ENCODE measurements around the gene MED26.

Gene MED26

GRCh38 chr19:16537111-16537510 lies 90.9 kb downstream of the MED26 start:
- no peak for DNase-seq (ENCODE audit: low read depth, low spot score)

- DNase-seq (ENCODE audit: low read depth, low spot score) = no peak
These were observed 91.9 kb downstream of the MED26 start for GRCh38 chr19:16536130-16536529.

DNA sequence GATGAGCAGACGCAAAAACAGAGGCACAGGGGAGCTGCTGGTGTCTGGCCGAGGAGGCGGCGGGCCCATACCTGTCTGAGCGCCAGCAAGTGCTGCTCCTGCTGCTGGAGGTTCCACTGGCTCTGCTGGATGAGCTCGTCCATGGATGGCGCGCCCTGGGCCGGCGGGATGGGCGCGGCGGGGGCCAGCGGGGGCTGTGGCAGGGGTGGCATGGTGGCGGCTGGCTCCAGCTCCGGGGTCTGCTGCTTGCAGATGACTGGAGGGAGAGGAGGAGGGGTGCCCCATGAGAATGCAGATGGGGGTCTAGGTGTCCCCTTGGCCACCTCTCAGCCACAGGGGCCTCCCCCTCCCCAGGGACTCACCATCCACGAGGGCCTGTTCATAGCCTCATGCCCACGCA lies 92.6 kb downstream of the MED26 start:
- no peak for DNase-seq (ENCODE audit: low read depth, low spot score)

DNA sequence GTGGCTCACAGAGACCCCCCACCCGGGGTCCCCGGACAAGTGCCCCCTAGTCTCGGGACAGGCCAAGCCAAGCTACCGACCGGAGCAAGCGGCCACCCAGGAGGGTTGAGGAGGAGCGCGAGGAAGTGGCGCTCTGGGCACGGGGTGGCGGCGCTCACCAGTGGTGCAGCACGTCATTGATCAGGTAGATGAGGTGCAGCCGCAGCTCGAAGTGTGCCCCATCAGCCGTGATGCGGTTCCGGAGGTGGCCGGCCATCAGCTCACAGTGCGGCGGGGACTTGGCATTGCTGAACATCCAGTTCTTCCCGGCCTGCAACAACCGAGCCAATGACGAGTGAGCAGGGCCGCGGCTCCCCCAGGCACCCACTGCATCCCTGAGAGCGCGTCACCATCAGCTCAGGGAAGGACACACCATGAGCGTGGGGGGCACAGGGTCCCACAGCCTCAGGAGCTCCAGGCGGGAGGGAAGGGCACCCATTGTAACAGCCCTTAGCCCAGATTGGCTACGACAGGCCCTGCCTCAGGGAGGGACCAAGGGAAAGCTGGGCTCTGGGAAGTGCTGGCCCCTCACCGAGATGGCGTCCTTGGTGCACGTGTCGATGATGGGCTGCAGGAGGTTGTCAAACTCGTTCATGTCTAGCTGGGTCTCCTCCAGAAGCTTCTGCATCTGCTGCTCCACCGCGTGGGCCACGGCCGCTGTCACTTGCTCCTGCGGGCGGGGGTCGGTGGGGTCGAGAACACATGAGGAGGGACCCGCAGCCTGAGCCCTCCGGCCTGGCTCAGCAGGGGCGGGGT lies 95.4 kb downstream of the MED26 start:
- DNase-seq (ENCODE audit: low read depth, low spot score) = no peak

DNA sequence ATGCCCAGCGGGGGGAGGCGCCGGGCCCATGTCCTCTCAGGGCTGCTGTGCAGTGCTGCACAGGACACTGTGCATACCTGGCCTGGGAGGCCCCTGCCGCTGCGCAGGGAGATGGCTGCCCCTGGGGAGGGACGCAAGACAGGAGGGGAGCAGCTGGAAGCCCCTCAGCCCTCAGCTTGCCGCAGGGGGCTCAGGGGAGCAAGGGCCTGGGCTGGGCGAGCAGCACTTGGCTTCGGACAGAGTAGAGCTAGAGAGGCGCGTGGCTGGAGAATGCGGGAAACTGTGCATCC lies 96.7 kb downstream of the MED26 start:
- no peak for DNase-seq (ENCODE audit: low read depth, low spot score)

DNA sequence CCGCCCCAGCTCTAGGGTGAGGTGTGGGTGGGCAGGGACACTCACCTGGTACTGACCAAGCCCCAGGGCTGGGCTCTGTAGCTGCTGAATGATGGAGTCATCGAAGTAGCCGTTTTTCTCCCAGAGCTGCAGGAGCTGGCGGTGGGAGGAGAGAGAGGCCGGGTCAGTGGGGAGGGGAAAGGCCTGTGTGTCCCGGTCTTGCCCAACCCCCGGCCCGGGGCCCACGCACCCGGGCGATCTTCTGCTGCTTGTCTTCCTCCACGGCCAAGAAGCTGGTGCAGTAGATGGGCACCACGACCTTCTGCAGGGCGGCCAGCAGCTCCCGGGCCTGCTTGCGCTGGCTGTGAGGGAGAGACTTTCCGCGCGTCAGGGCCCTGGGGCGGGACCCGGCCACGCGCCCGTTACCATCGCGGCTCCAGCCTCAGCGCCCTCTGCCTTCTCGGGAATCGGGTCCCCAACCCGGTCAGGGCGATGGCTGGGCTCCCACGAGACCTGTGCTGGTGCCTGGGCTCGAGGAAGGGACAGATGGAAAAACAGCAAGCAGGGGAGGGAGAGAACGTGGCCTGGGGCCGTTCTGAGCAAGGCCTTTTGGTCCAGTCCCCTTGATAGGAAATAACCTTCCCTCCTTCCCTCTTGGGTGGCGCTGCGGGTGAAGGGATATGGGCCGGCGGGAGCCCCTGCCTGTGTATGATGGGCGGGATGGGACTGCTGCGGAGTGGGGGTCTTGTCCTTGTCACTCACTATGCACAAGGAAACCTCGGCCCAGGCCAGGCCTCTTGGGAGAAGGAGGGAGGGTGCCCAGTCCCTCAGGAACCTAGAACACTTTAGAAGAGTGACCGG lies 97.2 kb downstream of the MED26 start:
- no peak for DNase-seq (ENCODE audit: low read depth, low spot score)

- DNase-seq (ENCODE audit: low read depth, low spot score) = no peak
These were observed 98.4 kb downstream of the MED26 start for GRCh38 chr19:16529466-16530144.

DNA sequence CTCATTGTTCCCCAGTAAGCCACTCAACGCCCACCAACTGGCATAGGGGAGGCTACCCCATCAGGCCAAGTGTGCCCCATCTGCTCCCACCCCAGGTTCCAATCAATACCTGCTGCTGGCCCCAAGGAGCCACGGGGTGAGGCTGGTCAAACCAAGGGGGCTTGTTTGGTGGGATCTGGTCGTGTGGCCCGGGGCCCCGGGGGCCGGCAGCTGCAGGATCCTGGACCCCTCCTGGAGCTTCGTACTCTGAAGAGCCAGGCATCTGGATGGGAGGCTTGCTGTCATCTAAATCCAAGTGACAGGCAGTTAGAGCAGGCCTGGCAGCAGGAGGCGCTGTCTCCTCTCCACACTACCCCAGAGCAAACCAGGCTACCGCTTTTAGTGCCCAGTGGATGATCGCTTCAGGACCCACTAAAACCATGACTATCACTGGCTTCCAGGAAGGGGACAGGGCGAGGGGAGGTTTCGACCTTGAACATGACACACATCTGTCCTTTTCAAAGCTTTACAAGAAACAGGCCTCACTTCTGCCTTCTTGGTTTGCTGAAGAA lies 100.0 kb downstream of the MED26 start:
- DNase-seq (ENCODE audit: low read depth, low spot score) = no peak

- DNase-seq (ENCODE audit: low read depth, low spot score) = no peak
These were observed 100.6 kb downstream of the MED26 start for GRCh38 chr19:16527334-16527935.

DNA sequence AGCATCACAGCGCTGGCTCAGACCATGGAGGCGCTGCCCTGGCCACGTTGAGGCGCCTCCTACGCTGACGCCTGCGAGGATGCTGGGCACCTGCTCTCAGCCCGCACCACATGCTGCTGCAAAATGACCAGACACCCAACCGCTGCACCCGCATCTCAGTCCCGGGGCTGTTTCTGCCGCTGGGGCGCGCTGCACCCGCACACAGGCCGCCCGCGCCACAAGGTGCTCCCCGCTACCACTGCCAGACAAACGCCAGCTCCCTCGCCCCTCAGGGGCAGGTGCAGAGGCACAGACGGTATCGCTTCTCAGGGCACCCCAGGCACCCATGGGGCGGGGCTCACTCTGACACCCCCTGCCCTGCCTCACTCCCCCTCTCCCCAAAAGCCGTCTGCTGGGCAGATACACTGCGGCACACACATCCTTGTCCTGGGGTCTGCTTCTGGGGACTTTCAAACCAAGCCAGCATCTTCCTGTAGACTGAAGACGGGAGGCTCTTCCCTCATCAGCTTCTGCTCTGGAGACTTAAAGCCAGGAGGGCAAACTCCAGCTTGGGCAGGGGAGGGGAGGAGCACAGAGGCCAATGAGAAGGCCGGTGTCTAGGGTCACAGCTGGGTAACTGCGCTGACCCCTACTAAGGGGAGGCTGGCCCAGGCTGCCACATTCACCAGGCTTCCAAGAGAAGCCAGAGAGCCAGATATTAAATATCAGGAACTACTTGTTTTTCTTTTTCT lies 102.1 kb downstream of the MED26 start:
- DNase-seq (ENCODE audit: low read depth, low spot score) = no peak

GRCh38 chr19:16524991-16525734 lies 102.8 kb downstream of the MED26 start:
- no peak for DNase-seq (ENCODE audit: low read depth, low spot score)

All from smooth muscle cell of the brain vasculature (primary cell).